ENCODE measurements around the gene PPP4R1. TPM values are rescaled to one million over a fixed set of nuclear protein-coding genes. Genes with fewer than 3 reads are reported as not detected.

Gene PPP4R1
- total RNA-seq, 4 donors from 2014 or later, result 129 to 233 (median 186) TPM

- no peak for DNase-seq
- WGBS, 2 donors, result 84 to 86% methylated on average over 6 of the region's 6 CpGs
These were observed 83.9 kb downstream of the PPP4R1 start for GRCh38 chr18:9530226-9531009.

GRCh38 chr18:9526458-9526857 is 87.9 kb downstream of the PPP4R1 start:
- Histone ChIP-seq H3K4me1 (no peaks in the 10 kb centered on the region), H3K27ac (no peak overlapping the region), H3K27me3 (no peaks in the 10 kb centered on the region), H3K36me3 (peaks cover 11 to 99% (median 16%) of the 10 kb centered on the region in 3 donors), H3K9me3 (no peaks in the 10 kb centered on the region), H3K4me3 (no peak overlapping the region)
- intact Hi-C loops (cut with DNase I), result no loop called here
- no peak for DNase-seq
- TF ChIP-seq POLR2A (IDR thresholded peaks at IDR 0.05) (no peak), CTCF (IDR thresholded peaks at IDR 0.05) (no peak)

More at GRCh38 chr18:9530226-9531009, 83.9 kb downstream of the PPP4R1 start:
- Histone ChIP-seq H3K4me3 (no peak overlapping the region), H3K27me3 (no peaks in the 10 kb centered on the region), H3K36me3 (peaks cover 29 to 99% (median 30%) of the 10 kb centered on the region in 3 donors), H3K9me3 (no peaks in the 10 kb centered on the region), H3K4me1 (no peaks in the 10 kb centered on the region), H3K27ac (no peak overlapping the region)
- TF ChIP-seq CTCF (IDR thresholded peaks at IDR 0.05) (no peak), POLR2A (IDR thresholded peaks at IDR 0.05) (no peak)
- intact Hi-C loops (cut with DNase I), result no loop called here

GRCh38 chr18:9522952-9523351 is 91.4 kb downstream of the PPP4R1 start:
- no peak overlapping the region for H3K27ac ChIP-seq
- TF ChIP-seq POLR2A (IDR thresholded peaks at IDR 0.05) (no peak), CTCF (IDR thresholded peaks at IDR 0.05) (no peak)
- H3K4me3 ChIP-seq, result no peak overlapping the region
- 80 to 94% methylated on average over 6 of the region's 6 CpGs for WGBS, 2 donors
- no peaks in the 10 kb centered on the region for H3K27me3 ChIP-seq
- no peaks in the 10 kb centered on the region for H3K4me1 ChIP-seq
- H3K9me3 ChIP-seq, result no peaks in the 10 kb centered on the region
- DNase-seq, result no peak
- intact Hi-C loops (cut with DNase I), result no loop called here
- peaks cover 5 to 87% (median 16%) of the 10 kb centered on the region in 3 donors for H3K36me3 ChIP-seq

- TF ChIP-seq POLR2A (IDR thresholded peaks at IDR 0.05) (no peak), CTCF (IDR thresholded peaks at IDR 0.05) (no peak)
- peaks cover 0 to 9% (median 6%) of the 10 kb centered on the region in 3 donors for H3K4me1 ChIP-seq
- WGBS, 2 donors, result 87 to 94% methylated on average over 5 to 6 of the region's 7 CpGs
- H3K27ac ChIP-seq, result no peak overlapping the region
- peaks cover 5 to 87% (median 10%) of the 10 kb centered on the region in 3 donors for H3K36me3 ChIP-seq
- H3K4me3 ChIP-seq, result no peak overlapping the region
- no peak for DNase-seq
- intact Hi-C loops (cut with DNase I), result no loop called here
- no peaks in the 10 kb centered on the region for H3K27me3 ChIP-seq
- H3K9me3 ChIP-seq, result no peaks in the 10 kb centered on the region
These were observed 92.6 kb downstream of the PPP4R1 start for GRCh38 chr18:9521770-9522169.

- Histone ChIP-seq H3K4me3 (no peak overlapping the region), H3K27me3 (no peaks in the 10 kb centered on the region), H3K9me3 (no peaks in the 10 kb centered on the region), H3K27ac (no peak overlapping the region), H3K4me1 (peaks cover 0 to 14% (median 9%) of the 10 kb centered on the region in 3 donors), H3K36me3 (peaks cover 4 to 76% (median 5%) of the 10 kb centered on the region in 3 donors)
- no peak for DNase-seq
- TF ChIP-seq POLR2A (IDR thresholded peaks at IDR 0.05) (no peak), CTCF (IDR thresholded peaks at IDR 0.05) (no peak)
- WGBS, 2 donors, result 92 to 100% methylated on average over 3 of the region's 3 CpGs
- intact Hi-C loops (cut with DNase I), result no loop called here
These were observed 93.7 kb downstream of the PPP4R1 start for GRCh38 chr18:9520666-9521065.

All from esophagus squamous epithelium (tissue), 5 donors.